Activated CD4-positive, alpha-beta T cell treated with anti-CD3 and anti-CD28 coated beads, Interleukin-2, amount 10 ng/mL, durations not matched to agents 24 days and 14 days (primary cell): ENCODE data around the gene ADM. TPM values are rescaled to one million over a fixed set of nuclear protein-coding genes. Genes with fewer than 3 reads are reported as not detected.

Experiments
- DNase-seq: peaks from one replicate; pipeline ENCODE4 v3.0.0; 2022
- H3K27ac Mint-ChIP-seq: one replicate; pipeline ENCODE4 v1.8.0; 2022; ENCODE audit warnings: mild to moderate bottlenecking, mixed read lengths
- H3K27me3 Mint-ChIP-seq: one replicate; pipeline ENCODE4 v1.8.0; 2022; ENCODE audit warnings: mixed read lengths
- H3K36me3 Mint-ChIP-seq: one replicate; pipeline ENCODE4 v1.8.0; 2022; ENCODE audit warnings: low read depth, mild to moderate bottlenecking, mixed read lengths
- H3K4me1 Mint-ChIP-seq: one replicate; pipeline ENCODE4 v1.8.0; 2021; ENCODE audit warnings: mixed read lengths
- H3K4me3 Mint-ChIP-seq: one replicate; pipeline ENCODE4 v1.8.0; 2022; ENCODE audit warnings: mild to moderate bottlenecking, moderate library complexity, mixed read lengths
- H3K9me3 Mint-ChIP-seq: one replicate; pipeline ENCODE4 v1.8.0; 2021; ENCODE audit warnings: mixed read lengths
- intact Hi-C: fragments of 100-400 bp; cut with micrococcal nuclease; formaldehyde crosslinking; loops from one replicate; pipeline ENCODE4 v1.15.1; 2023
- total RNA-seq: library from RNA; stranded (reverse); gene quantifications from 2 replicates; pipeline ENCODE4 v1.2.3, GENCODE V29; 2022

ADM gene
- total RNA-seq, 1 donor from 2014 or later = 7.4 TPM

GRCh38 chr11:10324474-10324873 lies 19.6 kb downstream of the ADM start:
- H3K4me3 Mint-ChIP-seq = no peak overlapping the region
- peaks cover 17% of the 10 kb centered on the region for H3K4me1 Mint-ChIP-seq
- H3K27me3 Mint-ChIP-seq = peaks cover 16% of the 10 kb centered on the region
- DNase-seq = no peak
- H3K27ac Mint-ChIP-seq = no peak overlapping the region
- H3K36me3 Mint-ChIP-seq = no peaks in the 10 kb centered on the region
- intact Hi-C loops = loop anchor here (5.0 to 10.0 kb wide), 3 partner anchors 250 to 462 kb away; no protein-coding TSS in a partner anchor
- H3K9me3 Mint-ChIP-seq = no peaks in the 10 kb centered on the region

- intact Hi-C loops = loop anchor here (10.0 kb wide), 1 partner anchor 251 kb away; no protein-coding TSS in a partner anchor
- H3K36me3 Mint-ChIP-seq = no peaks in the 10 kb centered on the region
- no peak for DNase-seq
- peaks cover 15% of the 10 kb centered on the region for H3K4me1 Mint-ChIP-seq
- H3K27me3 Mint-ChIP-seq = peaks cover 18% of the 10 kb centered on the region
- no peak overlapping the region for H3K27ac Mint-ChIP-seq
- H3K9me3 Mint-ChIP-seq = no peaks in the 10 kb centered on the region
- H3K4me3 Mint-ChIP-seq = no peak overlapping the region
These were observed 20.6 kb downstream of the ADM start for GRCh38 chr11:10325277-10326011.

- Mint-ChIP-seq H3K27me3 (peaks cover 18% of the 10 kb centered on the region), H3K36me3 (no peaks in the 10 kb centered on the region), H3K4me1 (peaks cover 15% of the 10 kb centered on the region), H3K9me3 (no peaks in the 10 kb centered on the region), H3K27ac (no peak overlapping the region), H3K4me3 (no peak overlapping the region)
- no peak for DNase-seq
- intact Hi-C loops = loop anchor here (10.0 kb wide), 1 partner anchor 251 kb away; no protein-coding TSS in a partner anchor
These were observed 21.4 kb downstream of the ADM start for GRCh38 chr11:10326012-10326964.

- Mint-ChIP-seq H3K36me3 (no peaks in the 10 kb centered on the region), H3K9me3 (peaks cover 5% of the 10 kb centered on the region), H3K27me3 (peaks cover 18% of the 10 kb centered on the region), H3K4me3 (no peak overlapping the region), H3K4me1 (peaks cover 14% of the 10 kb centered on the region), H3K27ac (no peak overlapping the region)
- intact Hi-C loops = loop anchor here (10.0 kb wide), 1 partner anchor 252 kb away; no protein-coding TSS in a partner anchor
- no peak for DNase-seq
These were observed 22.4 kb downstream of the ADM start for GRCh38 chr11:10327254-10327653.

DNA sequence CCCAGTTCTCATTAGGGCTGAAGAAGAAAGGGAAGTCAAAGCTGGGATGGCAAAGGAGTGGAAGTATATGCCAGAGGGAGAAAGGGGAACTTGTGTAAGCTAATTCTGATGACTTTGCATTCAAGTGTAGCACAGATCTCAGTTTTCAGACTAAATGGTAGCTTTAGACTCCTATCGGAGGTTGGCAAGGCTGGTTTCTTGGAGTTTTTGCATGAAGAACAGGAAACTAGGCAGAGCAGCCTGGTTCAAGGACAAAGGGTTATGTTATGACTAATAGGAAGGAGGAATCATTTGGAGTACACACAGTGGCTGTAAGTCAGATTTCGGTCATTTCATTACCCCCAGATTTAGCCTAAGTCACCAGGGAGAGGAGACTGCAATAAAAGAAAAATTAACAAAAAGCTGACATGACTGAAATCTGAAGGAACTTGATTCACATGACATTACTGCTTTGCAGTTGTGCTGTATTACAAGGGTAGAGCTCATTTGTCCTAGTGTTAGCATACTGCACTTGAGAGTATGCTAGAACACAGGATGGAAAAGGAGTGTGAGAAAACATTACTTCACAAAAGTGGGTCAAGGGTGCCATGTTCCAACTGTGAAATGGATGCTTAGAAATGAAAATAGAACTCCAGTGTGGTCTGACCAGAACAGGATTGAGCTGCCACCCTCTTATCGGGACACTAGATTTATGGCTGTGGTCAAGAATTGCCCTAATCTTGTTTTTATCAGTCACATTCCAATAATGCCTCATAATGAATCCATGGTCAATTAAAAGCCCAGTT lies 23.6 kb downstream of the ADM start:
- H3K36me3 Mint-ChIP-seq = no peaks in the 10 kb centered on the region
- no peak overlapping the region for H3K27ac Mint-ChIP-seq
- intact Hi-C loops = loop anchor here (10.0 kb wide), 1 partner anchor 254 kb away; no protein-coding TSS in a partner anchor
- no peak overlapping the region for H3K4me3 Mint-ChIP-seq
- H3K27me3 Mint-ChIP-seq = peaks cover 18% of the 10 kb centered on the region
- DNase-seq = no peak
- H3K4me1 Mint-ChIP-seq = peaks cover 1% of the 10 kb centered on the region
- peaks cover 5% of the 10 kb centered on the region for H3K9me3 Mint-ChIP-seq

- intact Hi-C loops = loop anchor here (10.0 kb wide), 1 partner anchor 255 kb away; no protein-coding TSS in a partner anchor
- no peak overlapping the region for H3K4me3 Mint-ChIP-seq
- H3K9me3 Mint-ChIP-seq = peaks cover 5% of the 10 kb centered on the region
- no peaks in the 10 kb centered on the region for H3K4me1 Mint-ChIP-seq
- no peaks in the 10 kb centered on the region for H3K36me3 Mint-ChIP-seq
- H3K27me3 Mint-ChIP-seq = peaks cover 14% of the 10 kb centered on the region
- no peak for DNase-seq
- H3K27ac Mint-ChIP-seq = no peak overlapping the region
These were observed 24.5 kb downstream of the ADM start for GRCh38 chr11:10329356-10329755.

DNA sequence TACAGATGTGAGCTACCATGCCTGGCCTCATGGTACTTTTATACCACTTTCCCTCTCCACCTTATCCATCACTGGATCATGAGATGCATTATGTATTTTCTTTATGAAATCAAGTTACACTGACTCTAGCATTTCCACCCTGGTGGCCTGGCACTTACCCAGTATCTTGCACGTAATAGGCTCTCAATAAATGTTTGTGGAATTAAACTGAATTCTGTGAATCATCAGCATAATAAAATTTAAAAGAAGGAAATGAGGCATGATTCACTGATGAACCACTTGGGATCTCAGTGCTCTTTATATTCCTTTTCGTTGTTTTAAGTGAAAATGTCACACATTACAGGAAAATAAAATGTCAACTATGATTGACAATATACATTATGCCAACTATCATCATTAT lies 25.1 kb downstream of the ADM start:
- DNase-seq = no peak
- no peaks in the 10 kb centered on the region for H3K36me3 Mint-ChIP-seq
- no peaks in the 10 kb centered on the region for H3K4me1 Mint-ChIP-seq
- no peak overlapping the region for H3K4me3 Mint-ChIP-seq
- H3K27ac Mint-ChIP-seq = no peak overlapping the region
- peaks cover 14% of the 10 kb centered on the region for H3K27me3 Mint-ChIP-seq
- H3K9me3 Mint-ChIP-seq = peaks cover 5% of the 10 kb centered on the region
- intact Hi-C loops = loop anchor here (10.0 kb wide), 1 partner anchor 255 kb away; no protein-coding TSS in a partner anchor

DNA sequence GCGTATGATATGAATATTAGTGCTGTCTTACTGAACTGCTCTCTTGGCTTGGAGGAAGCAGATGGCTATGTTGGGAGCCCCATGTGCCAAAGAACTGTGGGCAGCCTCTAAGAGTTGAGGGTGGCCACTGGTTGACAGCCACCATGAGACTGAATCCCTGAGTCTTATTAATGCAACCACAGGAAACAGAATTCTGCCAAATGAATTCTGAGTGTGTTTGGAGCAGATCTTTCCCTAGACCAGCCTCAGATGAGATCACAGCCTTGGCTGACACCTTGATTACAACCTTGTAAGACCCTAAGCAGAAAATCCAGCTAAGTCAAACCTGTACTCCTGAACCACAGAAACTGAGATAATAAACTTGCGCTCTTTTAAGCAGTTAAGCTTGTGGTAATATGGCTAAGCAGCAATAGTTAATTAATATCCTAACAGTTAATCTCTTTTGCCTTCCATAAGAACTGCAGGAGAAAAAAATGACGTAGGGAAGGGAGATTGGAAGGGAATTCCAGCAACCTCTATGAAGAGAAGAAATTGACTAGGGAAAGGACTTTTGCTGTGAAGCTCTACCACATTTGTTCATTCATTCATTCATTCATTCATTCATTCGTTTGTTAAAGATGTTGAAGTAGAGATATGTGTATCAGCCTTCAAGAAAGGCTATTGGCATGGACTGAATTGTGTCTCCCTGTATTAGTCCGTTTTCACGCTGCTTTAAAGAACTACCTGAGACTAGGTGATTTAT lies 26.8 kb downstream of the ADM start:
- H3K27me3 Mint-ChIP-seq = peaks cover 9% of the 10 kb centered on the region
- peaks cover 5% of the 10 kb centered on the region for H3K9me3 Mint-ChIP-seq
- no peaks in the 10 kb centered on the region for H3K4me1 Mint-ChIP-seq
- no peak overlapping the region for H3K4me3 Mint-ChIP-seq
- H3K27ac Mint-ChIP-seq = no peak overlapping the region
- H3K36me3 Mint-ChIP-seq = no peaks in the 10 kb centered on the region
- DNase-seq = no peak
- intact Hi-C loops = no loop called here

DNA sequence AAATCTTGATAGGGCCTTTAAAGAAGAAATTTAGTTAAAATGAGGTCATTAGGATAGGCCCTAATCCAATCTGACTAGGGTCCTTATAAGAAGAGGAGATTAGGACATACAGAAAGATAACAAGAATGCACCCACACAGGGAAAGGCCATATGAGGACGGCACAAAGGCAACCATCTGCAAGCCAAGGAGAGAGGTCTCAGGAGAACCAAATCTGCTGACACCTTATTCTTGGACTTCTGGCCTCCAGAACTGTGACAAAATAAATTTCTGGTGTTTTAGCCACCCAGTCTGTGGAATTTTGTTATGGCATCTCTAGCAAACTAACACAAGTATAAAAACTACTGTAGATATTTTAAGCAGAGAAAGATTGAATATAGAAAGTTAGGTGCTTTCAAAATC lies 28.6 kb downstream of the ADM start:
- no peaks in the 10 kb centered on the region for H3K36me3 Mint-ChIP-seq
- no peak overlapping the region for H3K4me3 Mint-ChIP-seq
- H3K9me3 Mint-ChIP-seq = peaks cover 5% of the 10 kb centered on the region

GRCh38 chr11:10338287-10338686 lies 33.4 kb downstream of the ADM start:
- Mint-ChIP-seq H3K27ac (no peak overlapping the region), H3K36me3 (no peaks in the 10 kb centered on the region), H3K4me1 (no peaks in the 10 kb centered on the region), H3K27me3 (peaks cover 16% of the 10 kb centered on the region), H3K4me3 (no peak overlapping the region), H3K9me3 (no peaks in the 10 kb centered on the region)
- no peak for DNase-seq
- intact Hi-C loops = no loop called here

More for the DNA sequence above, 28.6 kb downstream of the ADM start:
- Mint-ChIP-seq H3K4me1 (no peaks in the 10 kb centered on the region), H3K27me3 (peaks cover 9% of the 10 kb centered on the region), H3K27ac (no peak overlapping the region)
- DNase-seq = no peak
- intact Hi-C loops = no loop called here

GRCh38 chr11:10348650-10349280 lies 43.9 kb downstream of the ADM start:
- Mint-ChIP-seq H3K9me3 (no peaks in the 10 kb centered on the region), H3K4me1 (no peaks in the 10 kb centered on the region), H3K36me3 (no peaks in the 10 kb centered on the region), H3K27ac (no peak overlapping the region), H3K4me3 (no peak overlapping the region), H3K27me3 (peaks cover 15% of the 10 kb centered on the region)
- no peak for DNase-seq
- intact Hi-C loops = no loop called here

DNA sequence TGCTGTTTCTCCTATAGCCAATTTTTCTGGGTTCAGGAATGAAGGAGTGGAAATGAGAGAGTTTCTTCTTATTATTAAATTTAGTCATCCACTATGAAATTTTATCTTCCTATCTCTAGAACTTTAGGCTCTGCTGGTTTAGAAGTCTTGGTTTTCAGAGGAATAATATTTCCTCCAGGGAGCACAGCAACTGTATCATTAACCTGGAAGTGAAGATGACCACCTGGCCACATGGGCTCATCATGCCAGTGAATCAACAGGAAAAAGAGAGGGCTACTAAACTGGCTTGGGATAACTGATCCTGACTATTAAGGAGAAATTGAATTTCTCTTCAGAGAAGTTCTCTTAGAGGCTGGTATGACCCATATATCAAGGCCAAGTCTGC lies 44.4 kb downstream of the ADM start:
- Mint-ChIP-seq H3K4me3 (no peak overlapping the region), H3K27me3 (peaks cover 14% of the 10 kb centered on the region), H3K27ac (no peak overlapping the region), H3K36me3 (no peaks in the 10 kb centered on the region), H3K9me3 (no peaks in the 10 kb centered on the region), H3K4me1 (no peaks in the 10 kb centered on the region)
- DNase-seq = no peak
- intact Hi-C loops = no loop called here
